K562 (cell line): Measurements from ENCODE around the gene HSD3B2. TPM values are rescaled to one million over a fixed set of nuclear protein-coding genes. Genes with fewer than 3 reads are reported as not detected.

Experiments used
- ATAC-seq: fragments of 200-7000 bp; cut with Tn5 transposase; 3 replicates; pipeline ENCODE4 v1.9.1; 2020; ENCODE audit warnings: moderate library complexity
- Bru-seq: library from RNA; stranded (reverse); fragments of 400-500 nt; gene quantifications from one replicate; lab custom pipeline; 2021; lab: Mats Ljungman, UMichigan
- BruChase-seq, 2 experiments: library from RNA; stranded (reverse); fragments of 400-500 nt; gene quantifications; one replicate each; lab custom pipeline; 2021; lab: Mats Ljungman, UMichigan
- BruUV-seq: library from RNA; stranded (reverse); fragments of 400-500 nt; replicated peaks from 2 replicates; lab custom pipeline; 2021; lab: Mats Ljungman, UMichigan
- CTCF ChIA-PET: fragments of 300-600 bp; formaldehyde crosslinking; extraction: SDS; loops from one replicate; lab custom pipeline; 2021; ENCODE audit warnings: low intra/inter-chr PET ratio; lab: Yijun Ruan, JAX
- POLR2A ChIA-PET: fragments of 300-600, 350-650 bp; sonication (Branson Sonifier 250); formaldehyde crosslinking; extraction: SDS; loops from one replicate; lab custom pipeline; 2021; ENCODE audit warnings: antibody characterized with exemption, inconsistent platforms; lab: Yijun Ruan, JAX
- DNase-seq, 4 experiments: peaks; one replicate each; pipeline versions ENCODE4 v3.0.0 to v3.0.0-alpha.2; 2011 to 2018; ENCODE audit warnings: low spot score in 3 of 4, mixed read lengths in 3 of 4; ENCODE audit errors: extremely low read depth in 1 of 4
- FAIRE-seq: peaks from 2 replicates; lab custom pipeline; 2011; peaks lifted over from hg19 to GRCh38; lab: Jason Lieb, UNC
- H2AFZ ChIP-seq: 2 replicates; pipeline ENCODE4 v1.6.0; 2011; ENCODE audit warnings: low read depth, low read length, control low read depth, inconsistent platforms
- H3K27ac ChIP-seq: fragments of 200-600 bp; 3 replicates; pipeline ENCODE4 v1.8.0; 2011; ENCODE audit warnings: low read depth, mild to moderate bottlenecking, control low read depth, inconsistent platforms, low read length, moderate library complexity, mixed read lengths; ENCODE audit errors: extremely low read depth
- H3K27me3 ChIP-seq, 2 experiments: fragments of 300-600 bp in 1 of 2; 2 replicates in 1 of 2; 3 replicates in 1 of 2; pipeline versions ENCODE4 v1.6.0 to v1.8.0; 2011; ENCODE audit warnings: inconsistent platforms in 2 of 2, low read length in 2 of 2, mild to moderate bottlenecking in 1 of 2, mixed read lengths in 1 of 2, moderate library complexity in 1 of 2; ENCODE audit not compliant: control insufficient read depth in 2 of 2, insufficient read depth in 2 of 2
- H3K36me3 ChIP-seq: fragments of 300-600 bp; 3 replicates; pipeline ENCODE4 v1.8.0; 2011; ENCODE audit warnings: mild to moderate bottlenecking, low read length, inconsistent platforms; ENCODE audit not compliant: control insufficient read depth, insufficient read depth
- H3K4me1 ChIP-seq, 2 experiments: fragments of 200-600 bp in 1 of 2; replicated peaks in 1 of 2; 2 replicates in 1 of 2; 3 replicates in 1 of 2; pipeline versions ENCODE4 v1.5.1 to v1.8.0; 2011; ENCODE audit warnings: inconsistent platforms in 2 of 2, low read length in 2 of 2, mild to moderate bottlenecking in 1 of 2, mixed read lengths in 1 of 2, moderate library complexity in 1 of 2; ENCODE audit not compliant: control insufficient read depth in 2 of 2, insufficient read depth in 2 of 2
- H3K4me2 ChIP-seq: 2 replicates; pipeline ENCODE4 v1.6.1; 2011; ENCODE audit warnings: low read length, control low read depth, inconsistent platforms, mixed read lengths; ENCODE audit not compliant: insufficient read depth
- H3K4me3 ChIP-seq: fragments of 200-600 bp; sonication (generic), shearing (Covaris generic); 2 replicates; pipeline ENCODE4 v1.5.1; 2016; ENCODE audit warnings: control low read depth, inconsistent platforms
- H3K79me2 ChIP-seq: fragments of 200-600 bp; 3 replicates; pipeline ENCODE4 v1.8.0; 2011; ENCODE audit warnings: low read length, inconsistent platforms; ENCODE audit not compliant: control insufficient read depth, insufficient read depth
- H3K9ac ChIP-seq, 2 experiments: 2 replicates each; pipeline versions ENCODE4 v1.6.0 to v1.6.1; 2011; ENCODE audit warnings: low read depth in 2 of 2, low read length in 2 of 2, control low read depth in 1 of 2, inconsistent platforms in 1 of 2, mild to moderate bottlenecking in 1 of 2, mixed read lengths in 1 of 2; ENCODE audit not compliant: insufficient read depth in 1 of 2
- H3K9me1 ChIP-seq: one replicate; pipeline ENCODE4 v1.6.0; 2011; ENCODE audit warnings: inconsistent platforms, mild to moderate bottlenecking, low read length, moderate library complexity; ENCODE audit not compliant: control insufficient read depth, insufficient read depth
- H3K9me3 ChIP-seq: replicated peaks from 2 replicates; pipeline ENCODE4 v1.5.1; 2011; ENCODE audit warnings: low read depth, low read length, inconsistent platforms; ENCODE audit not compliant: control insufficient read depth, insufficient read depth
- H4K20me1 ChIP-seq: replicated peaks from 2 replicates; pipeline ENCODE4 v1.6.1; 2011; ENCODE audit warnings: low read length, inconsistent platforms, mixed read lengths; ENCODE audit not compliant: control insufficient read depth, insufficient read depth
- BCL6 ChIP-seq: fragments of 250-450 bp; sonication (Bioruptor Pico); IDR thresholded peaks from 2 replicates; pipeline ENCODE4 v1.4.0; 2020
- CGGBP1 ChIP-seq: fragments of 250-450 bp; sonication (Bioruptor Pico); IDR thresholded peaks from 2 replicates; pipeline ENCODE4 v1.9.0; 2021; ENCODE audit warnings: mild to moderate bottlenecking
- CXXC5 ChIP-seq: fragments of 250-450 bp; sonication (Bioruptor Pico); IDR thresholded peaks from 2 replicates; pipeline ENCODE4 v1.8.0; 2022; ENCODE audit warnings: inconsistent platforms, mild to moderate bottlenecking, moderate library complexity
- ZBTB43 ChIP-seq: sonication (generic); formaldehyde crosslinking; IDR thresholded peaks from 2 replicates; pipeline ENCODE4 v1.8.0; 2023; ENCODE audit warnings: mild to moderate bottlenecking, missing genetic modification reagents
- ZNF121 ChIP-seq: sonication (generic); formaldehyde crosslinking; conservative IDR thresholded peaks from 2 replicates; pipeline ENCODE4 v1.8.0; 2022; ENCODE audit warnings: missing genetic modification reagents
- ZNF584 ChIP-seq: fragments of 200-800 bp; sonication (Bioruptor generic); IDR thresholded peaks from 2 replicates; pipeline ENCODE4 v1.6.1; 2016; ENCODE audit warnings: low read depth, mild to moderate bottlenecking, missing genetic modification characterization, missing compliant biosample characterization
- ZNF77 ChIP-seq: fragments of 250-450 bp; sonication (Bioruptor Pico); IDR thresholded peaks from 2 replicates; pipeline ENCODE4 v1.5.0; 2020
- WGBS: fragments of 100-300 bp; shearing (Covaris generic); methylation state at CpG from one replicate; pipeline ENCODE4 v1.1.6; 2016; ENCODE audit warnings: low coverage, mixed read lengths; ENCODE audit not compliant: insufficient coverage; ENCODE audit errors: missing lambda C conversion rate; 5-methylcytosine and 5-hydroxymethylcytosine counted together
- in situ Hi-C: fragments of 300-500 bp; cut with MboI; formaldehyde crosslinking; loops from 4 replicates; pipeline ENCODE4 v1.15.0; 2018; ENCODE audit warnings: inconsistent platforms, mixed read lengths
- intact Hi-C: fragments of 100-400 bp; cut with micrococcal nuclease; formaldehyde crosslinking; loops from 2 replicates; pipeline ENCODE4 v1.14.2; 2022
- long read RNA-seq, 3 experiments: library from polyadenylated mRNA in 2 of 3; library from RNA in 1 of 3; unstranded in 2 of 3; stranded (forward) in 1 of 3; transcript quantifications; one replicate each; pipeline ENCODE4 v2.0.0, GENCODE V29; 2019 to 2022
- polyA minus RNA-seq, 3 experiments: library from RNA; depleted of rRNA, polyadenylated mRNA; stranded (reverse); fragments of >200 nt; gene quantifications; 2 replicates each; pipeline ENCODE4 v1.2.3, GENCODE V29; 2011
- polyA plus RNA-seq, 8 experiments: library from polyadenylated mRNA; depleted of rRNA in 4 of 8; stranded (reverse) in 5 of 8; unstranded in 3 of 8; fragments of >200 nt; fragmentation: Nextera tagmentation in 2 of 8; fragmentation: Illumina TruSeq in 1 of 8; extraction: Ambion mirVana in 2 of 8; extraction: Trizol in 1 of 8; gene quantifications; 2 replicates each; pipeline versions ENCODE4 v1.2.1 to v1.2.3, GENCODE V29; 2011 to 2014; ENCODE audit warnings: inconsistent platforms in 1 of 8, missing spikeins in 1 of 8
- total RNA-seq, 7 experiments: library from RNA; depleted of rRNA in 6 of 7; stranded (reverse); fragments of >200 nt in 6 of 7; fragmentation: Illumina TruSeq in 2 of 7; extraction: Trizol in 2 of 7; gene quantifications; 2 replicates each; pipeline versions ENCODE4 v1.2.1 to v1.2.3, GENCODE V29; 2011 to 2021; ENCODE audit warnings: low replicate concordance in 1 of 7
- TF ChIP-seq, protein P1 (sequence below): fragments of 150-350 bp; conservative IDR thresholded peaks from 2 replicates; pipeline ENCODE4 v1.6.1; 2014; ENCODE audit warnings: low read length

The HSD3B2 gene
- not detected in 2 replicates for total RNA-seq (2011; cell fraction: chromatin; rRNA removed; ENCODE audit: low replicate concordance)
- not detected in 2 replicates for total RNA-seq (2011; cell fraction: nucleolus; rRNA removed)
- total RNA-seq (2011; cell fraction: nucleoplasm; rRNA removed), result not detected in 2 replicates
- total RNA-seq (2014; rRNA removed), result not detected in 2 replicates
- not detected in 2 replicates for total RNA-seq (2014; rRNA removed; fragmentation: Illumina TruSeq; extraction: Trizol)
- total RNA-seq (2015; rRNA removed; fragmentation: Illumina TruSeq; extraction: Trizol), result not detected in 2 replicates
- 0.96 and 1.1 TPM in 2 replicates for total RNA-seq (2021)
- polyA plus RNA-seq (2011; rRNA removed), result not detected in 2 replicates
- not detected in 2 replicates for polyA plus RNA-seq (2011; cell fraction: cytosol; rRNA removed)
- not detected in 2 replicates for polyA plus RNA-seq (2011; cell fraction: nucleus; rRNA removed)
- not detected in 2 replicates for polyA plus RNA-seq (2012)
- not detected in 2 replicates for polyA plus RNA-seq (2014; fragmentation: Illumina TruSeq; extraction: Trizol)
- not detected for polyA plus RNA-seq (2014; fragmentation: Nextera tagmentation; extraction: Ambion mirVana)
- polyA plus RNA-seq (2014; rRNA removed), result not detected in 2 replicates
- polyA minus RNA-seq (2011; rRNA and poly(A)+ RNA removed), result not detected in 2 replicates
- polyA minus RNA-seq (2011; cell fraction: cytosol; rRNA and poly(A)+ RNA removed), result not detected in 2 replicates
- not detected in 2 replicates for polyA minus RNA-seq (2011; cell fraction: nucleus; rRNA and poly(A)+ RNA removed)
- not detected for Bru-seq, nascent RNA
- not detected for BruChase-seq, experiment 1, labeled RNA remaining after a 2-hour chase
- not detected for BruChase-seq, experiment 2, labeled RNA remaining after a 6-hour chase
- long read RNA-seq, experiment 1, result 0 reads
- long read RNA-seq, experiment 2, result 0 reads
- long read RNA-seq, experiment 3, result 0 reads

- no peak for FAIRE-seq
- no peaks in the 10 kb centered on the region for H4K20me1 ChIP-seq
- no peak for ATAC-seq
- intact Hi-C loops, result no loop called here
- no peaks in the 10 kb centered on the region for H3K79me2 ChIP-seq
- no peak within 1 kb of the TSS for H2AFZ ChIP-seq
- CTCF ChIA-PET, result no interaction called here
- H3K9me1 ChIP-seq, result no peaks in the 10 kb centered on the region
- no peak within 1 kb of the TSS for H3K4me2 ChIP-seq
- no peaks in the 10 kb centered on the region for H3K27me3 ChIP-seq
- H3K9me3 ChIP-seq, result no peaks in the 10 kb centered on the region
- no peak within 1 kb of the TSS for H3K4me3 ChIP-seq
- H3K36me3 ChIP-seq, result no peaks in the 10 kb centered on the region
- no peak within 1 kb of the TSS for H3K27ac ChIP-seq
- DNase-seq, result no peak
- no peak for TF ChIP-seq ZNF121 (CRISPR knock-in tag)
- TF ChIP-seq, all 486 proteins: peak for 0
- Histone ChIP-seq H3K9ac (no peak within 1 kb of the TSS), H3K4me1 (no peaks in the 10 kb centered on the region)
- 4% methylated on average over 2 of the region's 2 CpGs for WGBS
- in situ Hi-C loops, result no loop called here
- POLR2A ChIA-PET, result no interaction called here
- BruUV-seq, result no TSS peak
These were observed at the start of gene HSD3B2 for GRCh38 chr1:119414950-119415349. Gene HSD3B2, plus strand, starts transcription at chr1:119415150. Its CDS starts 270 bp downstream, at chr1:119415420.

DNA sequence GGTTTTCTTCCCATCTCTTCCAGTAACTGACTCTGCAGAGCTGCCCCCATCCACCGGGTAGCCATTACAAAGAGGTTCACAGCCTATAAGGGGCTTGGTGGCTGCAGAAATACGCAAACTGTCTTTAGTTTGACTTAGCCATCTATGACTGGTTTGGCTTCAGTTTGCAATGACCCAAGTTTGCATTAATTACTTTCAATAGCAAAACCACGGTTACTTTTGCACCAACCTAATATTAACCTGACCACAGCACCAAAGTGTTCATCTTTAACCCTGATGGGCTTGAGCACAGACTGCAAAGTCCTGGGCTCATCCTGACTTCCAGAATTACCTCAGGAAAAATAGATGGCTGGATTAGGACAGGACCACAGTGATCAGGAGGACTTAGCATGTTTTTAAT is 48.5 kb upstream of the HSD3B2 start:
- H3K4me2 ChIP-seq, result no peak overlapping the region
- H3K27ac ChIP-seq, result no peak overlapping the region
- H3K4me1 ChIP-seq, result no peaks in the 10 kb centered on the region
- FAIRE-seq (no peak), DNase-seq (no peak), ATAC-seq (no peak)
- POLR2A ChIA-PET, result no interaction called here
- intact Hi-C loops, result no loop called here
- H3K9me1 ChIP-seq, result no peaks in the 10 kb centered on the region
- H4K20me1 ChIP-seq, result peaks cover 8% of the 10 kb centered on the region; the same call in 1 of the 2 replicates
- no peaks in the 10 kb centered on the region for H3K79me2 ChIP-seq
- peaks cover 9% of the 10 kb centered on the region in 2 experiments; a peak in 3 of 5 replicates for H3K27me3 ChIP-seq
- no peak overlapping the region for H2AFZ ChIP-seq
- no peak overlapping the region for H3K9ac ChIP-seq
- H3K9me3 ChIP-seq, result no peaks in the 10 kb centered on the region
- in situ Hi-C loops, result no loop called here
- H3K36me3 ChIP-seq, result no peaks in the 10 kb centered on the region
- CTCF ChIA-PET, result interaction anchor here (0.8 kb wide), 1 partner anchor 91 kb away, joined by 3 read pairs; no protein-coding TSS in a partner anchor
- WGBS, result 0% methylated on average over 3 of the region's 3 CpGs
- no peak overlapping the region for H3K4me3 ChIP-seq
- BruUV-seq, result no TSS peak
- TF ChIP-seq BCL6 (CRISPR knock-in tag), result no peak
- no peak for TF ChIP-seq CXXC5 (CRISPR knock-in tag)
- no peak for TF ChIP-seq ZNF584 (CRISPR knock-in tag)
- TF ChIP-seq ZNF77 (CRISPR knock-in tag), result no peak
- TF ChIP-seq CGGBP1 (CRISPR knock-in tag), result no peak
- TF ChIP-seq, protein P1, sequence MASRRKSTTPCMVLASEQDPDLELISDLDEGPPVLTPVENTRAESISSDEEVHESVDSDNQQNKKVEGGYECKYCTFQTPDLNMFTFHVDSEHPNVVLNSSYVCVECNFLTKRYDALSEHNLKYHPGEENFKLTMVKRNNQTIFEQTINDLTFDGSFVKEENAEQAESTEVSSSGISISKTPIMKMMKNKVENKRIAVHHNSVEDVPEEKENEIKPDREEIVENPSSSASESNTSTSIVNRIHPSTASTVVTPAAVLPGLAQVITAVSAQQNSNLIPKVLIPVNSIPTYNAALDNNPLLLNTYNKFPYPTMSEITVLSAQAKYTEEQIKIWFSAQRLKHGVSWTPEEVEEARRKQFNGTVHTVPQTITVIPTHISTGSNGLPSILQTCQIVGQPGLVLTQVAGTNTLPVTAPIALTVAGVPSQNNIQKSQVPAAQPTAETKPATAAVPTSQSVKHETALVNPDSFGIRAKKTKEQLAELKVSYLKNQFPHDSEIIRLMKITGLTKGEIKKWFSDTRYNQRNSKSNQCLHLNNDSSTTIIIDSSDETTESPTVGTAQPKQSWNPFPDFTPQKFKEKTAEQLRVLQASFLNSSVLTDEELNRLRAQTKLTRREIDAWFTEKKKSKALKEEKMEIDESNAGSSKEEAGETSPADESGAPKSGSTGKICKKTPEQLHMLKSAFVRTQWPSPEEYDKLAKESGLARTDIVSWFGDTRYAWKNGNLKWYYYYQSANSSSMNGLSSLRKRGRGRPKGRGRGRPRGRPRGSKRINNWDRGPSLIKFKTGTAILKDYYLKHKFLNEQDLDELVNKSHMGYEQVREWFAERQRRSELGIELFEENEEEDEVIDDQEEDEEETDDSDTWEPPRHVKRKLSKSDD, result no peak
- TF ChIP-seq ZBTB43 (CRISPR knock-in tag), result no peak
